RWPE1 (cell line): Measurements from ENCODE around the gene SIKE1.

Source experiments
- CTCF ChIA-PET: fragments of 350-600 bp; sonication (Branson Sonifier 250); formaldehyde crosslinking; extraction: SDS; loops from one replicate; lab custom pipeline; 2021; lab: Yijun Ruan, JAX
- POLR2A ChIA-PET: fragments of 400-600 bp; formaldehyde crosslinking; extraction: SDS; loops from one replicate; lab custom pipeline; 2020; ENCODE audit warnings: antibody characterized with exemption; ENCODE audit not compliant: low non-redundant PET; lab: Yijun Ruan, JAX
- DNase-seq: peaks from one replicate; pipeline ENCODE4 v3.0.0; 2012; ENCODE audit warnings: low spot score
- H3K27ac ChIP-seq: fragments of 450-650 bp; 2 replicates; pipeline ENCODE4 v1.5.1; 2017
- TF ChIP-seq, protein P1 (sequence below): fragments of 450-650 bp; conservative IDR thresholded peaks from 2 replicates; pipeline ENCODE4 v1.5.1; 2017; ENCODE audit warnings: low read depth, mild to moderate bottlenecking

The SIKE1 gene

DNA sequence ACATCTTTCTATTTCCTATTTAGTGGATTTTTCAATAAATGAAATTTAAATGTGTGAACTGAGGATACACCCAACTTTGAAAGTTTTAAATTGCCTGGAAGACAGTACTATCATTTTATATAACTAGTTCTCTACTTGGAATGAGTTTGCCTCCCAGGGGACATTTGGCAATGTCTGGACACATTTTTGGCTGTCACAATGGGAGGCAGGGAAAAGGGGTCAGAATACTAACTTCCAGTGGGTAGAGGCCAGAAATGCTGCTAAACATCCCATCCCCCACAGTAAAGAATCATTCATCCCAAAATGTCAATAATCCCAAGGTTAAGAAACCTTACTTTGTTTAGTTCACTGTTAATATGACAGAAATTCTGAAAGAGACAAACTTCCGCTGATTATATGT is 50.7 kb downstream of the SIKE1 start:
- ChIA-PET POLR2A (no interaction called here), CTCF (no interaction called here)
- DNase-seq: no peak
- no peak overlapping the region for H3K27ac ChIP-seq
- TF ChIP-seq, protein P1, sequence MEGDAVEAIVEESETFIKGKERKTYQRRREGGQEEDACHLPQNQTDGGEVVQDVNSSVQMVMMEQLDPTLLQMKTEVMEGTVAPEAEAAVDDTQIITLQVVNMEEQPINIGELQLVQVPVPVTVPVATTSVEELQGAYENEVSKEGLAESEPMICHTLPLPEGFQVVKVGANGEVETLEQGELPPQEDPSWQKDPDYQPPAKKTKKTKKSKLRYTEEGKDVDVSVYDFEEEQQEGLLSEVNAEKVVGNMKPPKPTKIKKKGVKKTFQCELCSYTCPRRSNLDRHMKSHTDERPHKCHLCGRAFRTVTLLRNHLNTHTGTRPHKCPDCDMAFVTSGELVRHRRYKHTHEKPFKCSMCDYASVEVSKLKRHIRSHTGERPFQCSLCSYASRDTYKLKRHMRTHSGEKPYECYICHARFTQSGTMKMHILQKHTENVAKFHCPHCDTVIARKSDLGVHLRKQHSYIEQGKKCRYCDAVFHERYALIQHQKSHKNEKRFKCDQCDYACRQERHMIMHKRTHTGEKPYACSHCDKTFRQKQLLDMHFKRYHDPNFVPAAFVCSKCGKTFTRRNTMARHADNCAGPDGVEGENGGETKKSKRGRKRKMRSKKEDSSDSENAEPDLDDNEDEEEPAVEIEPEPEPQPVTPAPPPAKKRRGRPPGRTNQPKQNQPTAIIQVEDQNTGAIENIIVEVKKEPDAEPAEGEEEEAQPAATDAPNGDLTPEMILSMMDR: no peak

DNA sequence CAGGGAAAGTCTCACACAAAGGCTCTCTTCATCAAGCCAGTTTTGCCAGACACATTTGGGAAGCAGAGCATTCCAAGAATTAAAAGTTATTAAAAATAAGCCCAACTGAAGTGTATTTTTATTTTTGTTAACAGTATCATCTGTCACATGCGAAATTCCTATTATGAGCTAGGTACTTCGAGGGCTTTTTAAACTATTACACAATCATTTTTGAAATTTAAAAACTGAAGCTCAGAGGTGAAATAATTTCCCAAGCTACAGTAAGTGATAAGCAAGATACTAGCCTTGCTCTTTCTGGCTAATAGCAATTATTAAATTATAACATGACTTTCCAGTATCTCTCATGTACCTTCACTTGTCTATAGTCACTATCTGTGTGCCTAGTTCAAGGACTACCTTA is 51.9 kb downstream of the SIKE1 start:
- H3K27ac ChIP-seq: no peak overlapping the region
- no peak for DNase-seq
- POLR2A ChIA-PET: no interaction called here
- TF ChIP-seq, protein P1: no peak
- CTCF ChIA-PET: no interaction called here

DNA sequence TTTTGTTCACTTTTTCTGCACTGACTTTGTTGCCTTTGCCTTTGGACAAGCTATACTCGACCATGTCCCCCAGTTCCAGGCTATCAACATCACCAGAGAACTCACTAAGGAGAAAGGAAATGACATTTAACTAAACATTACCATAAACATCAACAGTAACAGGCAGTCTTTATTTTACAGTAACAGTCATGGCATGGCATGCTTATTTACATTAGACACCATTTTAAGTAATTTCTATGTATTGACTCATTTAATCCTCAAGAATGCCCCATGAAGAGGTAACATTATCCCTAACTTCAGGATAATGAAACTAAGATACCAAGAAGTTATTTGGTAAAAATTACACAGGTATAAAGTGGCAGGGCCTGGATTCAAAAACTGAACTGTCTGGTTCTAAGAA is 55.3 kb downstream of the SIKE1 start:
- ChIA-PET POLR2A (no interaction called here), CTCF (no interaction called here)
- TF ChIP-seq, protein P1: no peak
- DNase-seq: no peak
- H3K27ac ChIP-seq: no peak overlapping the region

DNA sequence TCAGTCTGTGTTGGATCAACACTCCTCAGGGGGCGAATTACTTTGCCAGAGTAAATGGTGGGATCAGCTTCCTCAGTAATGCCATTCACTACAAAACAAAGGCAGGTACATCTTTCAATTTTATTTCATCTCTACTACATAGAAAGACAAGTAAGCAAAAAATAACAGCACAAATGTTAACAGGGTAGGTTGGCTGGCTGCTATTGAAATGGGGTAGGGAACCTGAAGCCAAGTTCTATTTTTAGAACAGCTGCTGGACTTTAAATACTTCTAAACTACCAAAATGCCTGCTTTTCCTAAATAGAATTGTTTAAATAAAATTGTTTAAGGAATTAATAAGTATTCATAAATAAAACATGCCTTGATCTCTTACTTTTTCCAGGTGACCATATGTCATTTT is 56.6 kb downstream of the SIKE1 start:
- ChIA-PET CTCF (no interaction called here), POLR2A (no interaction called here)
- no peak overlapping the region for H3K27ac ChIP-seq
- TF ChIP-seq, protein P1: no peak
- no peak for DNase-seq

DNA sequence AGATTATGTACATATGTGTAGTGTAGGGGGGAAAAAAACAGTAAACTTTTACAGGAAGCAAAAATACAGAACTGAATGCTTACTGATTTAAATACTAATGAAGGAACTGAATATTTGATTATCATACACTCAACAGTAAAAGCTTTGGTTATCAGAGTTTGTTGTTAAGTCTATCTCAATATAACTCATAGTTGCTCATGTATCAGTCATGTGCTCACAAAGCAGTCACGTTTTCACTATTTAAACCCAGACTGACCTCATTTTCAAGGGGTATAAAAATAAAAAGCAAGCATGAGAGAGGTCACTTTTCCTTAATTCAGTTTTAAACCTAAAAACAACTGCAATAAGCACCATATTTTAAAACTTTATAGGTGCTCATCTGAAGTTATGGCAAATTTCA is 57.0 kb downstream of the SIKE1 start:
- TF ChIP-seq, protein P1: no peak
- DNase-seq: no peak
- H3K27ac ChIP-seq: no peak overlapping the region
- ChIA-PET CTCF (interaction anchor here (0.8 kb wide), 1 partner anchor 910 kb away, joined by 4 read pairs; no protein-coding TSS in a partner anchor), POLR2A (no interaction called here)

DNA sequence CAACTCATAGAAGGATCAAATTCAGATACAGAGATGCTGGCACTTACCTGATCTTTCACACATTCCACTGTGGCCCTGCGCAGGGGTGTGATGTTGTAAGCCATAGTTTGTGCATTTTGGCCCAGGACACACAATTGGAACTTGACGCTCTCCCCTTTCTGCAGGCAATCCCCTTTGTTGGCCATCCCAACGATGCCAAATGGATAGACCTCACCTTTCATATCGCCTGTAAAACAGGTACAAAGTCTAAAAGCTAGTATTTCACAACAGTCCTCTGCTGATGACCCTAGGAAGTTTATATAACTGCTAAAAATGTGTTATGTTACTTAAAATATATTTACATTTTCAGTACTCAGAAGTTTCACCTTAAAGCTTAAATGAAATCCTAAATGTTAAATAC is 60.0 kb downstream of the SIKE1 start:
- CTCF ChIA-PET: interaction anchor here (0.6 kb wide), 1 partner anchor 1651 kb away, joined by 3 read pairs; no protein-coding TSS in a partner anchor
- TF ChIP-seq, protein P1: no peak
- POLR2A ChIA-PET: no interaction called here
- DNase-seq: no peak
- no peak overlapping the region for H3K27ac ChIP-seq
